IPS-NIHi7 (cell line): ENCODE data around the gene ZBTB18.
"Not testable (repeated sequence)": the region's sequence is repeated elsewhere in the genome, so short reads cannot be mapped to it uniquely, and the experiment has no call there.

Experiments
- DNase-seq: peaks from one replicate; pipeline ENCODE4 v3.0.0; 2012; ENCODE audit warnings: mixed read lengths; ENCODE audit errors: extremely low spot score

ZBTB18 gene

DNA sequence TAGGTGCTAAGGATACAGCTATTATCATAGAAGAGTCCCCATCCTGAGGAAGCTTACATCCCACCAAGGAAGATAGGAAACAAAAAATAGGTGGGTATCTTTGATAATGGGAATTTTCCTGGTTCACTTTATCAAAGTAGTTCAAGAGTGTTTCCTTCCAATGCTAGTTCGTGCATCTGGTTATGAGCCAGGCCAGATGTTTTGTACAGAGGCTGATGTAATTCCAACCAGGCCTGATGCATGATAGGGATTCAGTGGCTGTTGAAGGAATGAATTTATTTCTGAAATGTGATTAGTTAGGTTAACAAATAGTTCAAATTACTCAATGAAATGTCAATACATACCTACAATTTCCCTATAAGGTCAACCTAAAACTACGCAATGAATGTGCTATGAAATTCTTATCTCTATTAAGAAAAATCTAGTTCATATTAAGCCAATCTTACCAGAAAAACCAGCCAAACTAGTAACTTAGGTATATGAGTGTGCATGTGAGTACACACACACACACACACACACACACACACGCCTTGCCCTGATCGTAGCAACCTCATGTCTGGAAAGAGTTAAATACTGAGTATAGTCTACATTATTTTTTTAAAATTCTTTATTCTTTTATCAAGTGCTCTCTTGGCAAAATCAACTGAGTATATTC lies 9.5 kb upstream of the ZBTB18 start:
- DNase-seq = no peak

DNA sequence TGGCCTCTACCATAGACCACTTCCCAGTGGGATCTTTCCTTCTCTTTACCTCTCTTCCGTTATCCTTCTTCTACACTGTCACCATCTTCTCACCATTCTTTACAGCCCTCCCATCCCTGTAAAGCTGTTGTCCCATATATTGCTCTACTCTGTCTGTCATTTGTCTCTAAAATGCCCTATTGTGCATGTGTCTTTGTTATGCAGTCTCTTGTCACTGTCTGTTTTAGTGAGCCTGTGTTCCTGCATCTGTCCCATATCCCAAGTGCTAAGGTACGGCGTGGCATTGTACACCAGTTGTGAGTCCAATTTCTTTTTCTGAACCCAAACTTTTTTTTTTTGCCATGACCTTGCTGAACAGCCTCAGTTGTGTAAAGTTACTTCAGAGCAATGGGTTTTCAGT lies 8.8 kb upstream of the ZBTB18 start:
- DNase-seq = no peak

- DNase-seq = no peak
These were observed 6.7 kb upstream of the ZBTB18 start for GRCh38 chr1:244044423-244044822.

DNA sequence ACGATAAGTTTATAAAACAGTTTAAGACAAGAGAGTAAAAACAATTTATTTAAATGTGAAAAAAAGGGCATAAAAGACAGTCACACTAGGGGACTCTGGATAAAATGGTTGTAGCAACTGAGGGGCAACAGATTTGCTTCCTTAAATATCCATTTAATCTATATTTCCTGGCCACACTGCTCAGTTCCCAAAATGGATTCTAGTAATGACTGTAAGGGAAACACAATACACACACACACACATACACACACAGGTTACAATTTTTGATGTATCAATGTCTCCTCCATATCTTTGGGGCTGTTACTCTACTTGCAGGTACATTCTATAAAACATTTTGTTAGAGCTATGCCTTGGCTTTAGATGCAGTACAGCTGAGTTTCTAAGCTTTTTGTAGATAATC lies 4.8 kb upstream of the ZBTB18 start:
- not testable (repeated sequence) for DNase-seq

DNA sequence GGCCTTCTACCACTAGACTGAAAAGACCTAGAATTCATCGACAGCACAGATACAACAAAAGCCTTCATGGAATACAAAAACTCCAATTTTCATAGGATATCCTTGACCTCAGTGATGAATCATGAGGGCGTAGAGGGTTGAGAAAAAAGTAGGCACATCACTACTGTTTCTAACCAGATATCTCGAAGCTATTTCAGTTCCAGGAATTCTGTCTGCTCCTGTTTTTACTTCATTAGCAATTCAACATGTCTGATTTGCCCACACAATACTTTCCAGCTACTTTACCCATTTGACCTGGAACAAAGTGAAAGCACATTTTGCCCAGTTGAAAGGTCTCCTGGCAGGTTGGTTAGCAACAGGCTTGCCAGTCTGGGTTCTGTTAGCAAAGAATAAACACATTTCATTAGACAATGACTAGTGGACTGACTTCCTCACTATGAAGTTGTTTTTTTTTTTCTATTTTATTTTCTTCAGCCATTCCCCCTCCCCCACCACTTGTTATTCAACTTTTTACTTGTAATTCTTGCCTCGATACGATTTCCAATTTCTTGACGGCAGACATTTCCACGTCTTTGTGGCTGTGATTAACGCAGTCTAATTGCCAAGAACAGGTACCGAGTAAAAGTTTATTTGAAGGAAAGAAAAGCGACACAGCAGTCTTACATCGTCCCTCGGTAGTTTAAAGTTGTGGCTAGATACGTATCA lies 4.0 kb upstream of the ZBTB18 start:
- no peak for DNase-seq

GRCh38 chr1:244047621-244048255 lies 3.3 kb upstream of the ZBTB18 start:
- no peak for DNase-seq

DNA sequence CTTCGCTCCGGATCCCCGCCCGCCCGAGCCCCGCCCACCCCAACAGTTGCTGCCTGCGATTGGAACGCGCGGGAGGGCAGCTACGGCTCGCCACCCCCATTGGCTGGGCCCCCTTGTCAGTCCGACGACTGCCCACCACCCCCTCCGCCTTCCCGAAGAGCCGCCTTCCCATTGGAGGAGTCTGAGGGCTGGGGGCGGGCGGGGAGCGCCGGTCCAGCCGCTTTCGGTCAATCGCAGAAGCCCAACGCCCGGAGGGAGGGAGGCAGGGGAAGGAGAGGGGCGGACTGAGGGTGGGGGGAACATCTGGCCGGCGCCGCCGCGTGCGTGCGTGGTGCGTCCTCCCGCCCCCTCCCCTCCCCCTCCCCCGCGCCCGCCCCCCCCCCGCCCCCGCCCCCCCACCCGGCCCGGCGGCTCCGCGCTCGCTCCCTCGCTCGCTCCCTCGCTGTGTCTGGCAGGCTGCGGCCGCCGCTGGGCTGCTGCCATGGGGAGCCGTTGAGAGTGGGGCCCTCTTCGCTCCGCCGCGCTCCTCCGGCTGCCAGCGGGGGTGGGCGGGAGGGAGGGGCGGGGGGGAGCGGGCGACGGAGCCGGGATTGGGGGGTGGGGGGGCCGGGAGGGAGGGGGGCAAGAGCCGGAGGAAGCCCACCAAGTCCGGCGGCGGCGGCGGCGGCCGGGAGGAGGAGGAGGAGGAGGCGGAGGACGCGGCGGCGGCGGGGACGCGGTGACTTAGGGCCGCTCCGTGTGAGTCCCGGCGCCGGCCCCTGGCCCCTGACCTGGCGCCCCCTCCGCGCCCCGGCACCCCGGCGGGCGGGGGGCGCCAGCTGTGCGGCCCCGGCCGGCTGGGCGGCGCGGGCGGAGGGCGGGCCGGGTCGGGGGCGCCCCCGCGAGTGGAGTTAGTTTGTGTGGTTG lies 2.6 kb upstream of the ZBTB18 start:
- peak; percentile 96 for DNase-seq

GRCh38 chr1:244049162-244050013 lies 1.7 kb upstream of the ZBTB18 start:
- peak; percentile 57 for DNase-seq

DNA sequence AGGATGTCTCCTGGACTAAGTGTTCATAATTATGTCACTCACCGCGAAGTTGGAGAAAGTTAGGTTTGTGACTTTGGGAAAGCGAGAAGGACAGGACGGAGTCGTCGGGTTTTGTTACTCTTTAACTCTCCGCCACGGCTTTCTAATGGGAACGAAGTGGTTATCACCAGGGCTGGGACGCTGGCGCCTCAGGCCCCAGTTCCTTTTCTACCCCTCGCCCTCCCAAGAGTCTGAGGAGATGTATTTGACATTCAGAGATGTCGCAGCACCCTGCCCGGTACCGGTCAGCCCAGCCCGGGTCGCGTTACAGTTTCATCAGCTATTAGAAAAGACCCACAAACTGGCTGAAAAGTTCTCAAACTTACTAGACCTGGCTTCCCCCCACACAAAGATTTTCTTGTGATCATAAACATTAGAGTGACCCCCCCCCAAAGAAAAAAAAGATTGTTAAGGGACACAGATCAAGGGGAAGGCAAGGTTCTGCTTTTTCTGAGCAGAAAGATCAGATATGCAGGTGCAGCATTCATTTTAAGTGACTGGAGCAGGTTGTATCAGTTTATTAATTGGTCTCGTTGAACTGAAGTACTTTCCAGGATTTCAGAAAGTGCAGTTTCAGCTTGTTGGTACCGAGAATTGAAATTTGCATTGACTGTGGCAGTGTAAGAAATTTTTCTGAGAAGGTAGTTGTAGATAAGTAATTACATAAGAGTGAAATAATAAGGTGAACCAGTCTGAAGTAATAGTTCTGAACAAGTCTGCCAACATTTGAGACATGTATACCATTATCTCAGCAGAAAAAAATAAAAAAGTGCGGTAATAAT lies 859 bp upstream of the ZBTB18 start:
- DNase-seq = no peak

DNA sequence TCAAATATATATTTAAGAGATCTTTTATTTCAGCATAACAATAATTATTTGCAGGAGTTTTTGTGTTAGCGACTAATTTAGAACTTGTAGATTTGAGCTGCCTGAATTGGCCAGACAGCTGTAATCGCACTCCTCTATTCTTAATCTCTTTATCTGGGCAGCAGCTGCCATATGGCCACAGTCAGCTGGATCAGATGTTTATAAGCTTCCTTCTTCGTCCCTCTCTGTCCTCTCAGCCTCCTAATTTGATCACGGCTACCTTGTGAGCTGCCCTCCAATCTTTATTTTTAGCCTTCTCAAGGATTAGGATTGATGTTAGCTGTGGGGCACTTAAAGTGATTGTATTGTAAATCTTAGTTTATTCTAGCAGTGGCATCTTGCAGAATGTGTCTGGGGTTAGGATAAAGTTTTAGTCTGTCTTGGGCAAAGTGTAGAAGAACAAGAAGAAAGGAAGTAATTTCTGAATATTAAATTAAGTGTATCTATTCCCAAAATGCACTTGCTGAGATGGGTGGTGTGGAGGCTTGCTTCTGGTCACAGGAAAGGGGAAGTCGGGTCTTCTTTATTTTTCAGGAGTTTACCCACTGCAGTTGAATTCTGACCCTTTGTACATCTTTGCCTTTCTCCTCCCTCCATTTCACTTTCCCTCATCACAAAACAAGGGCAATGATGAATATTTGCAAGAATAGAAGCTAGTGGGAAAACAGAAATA lies 1.1 kb downstream of the ZBTB18 start:
- DNase-seq = no peak

GRCh38 chr1:244052728-244053312 lies 1.7 kb downstream of the ZBTB18 start:
- no peak for DNase-seq

DNA sequence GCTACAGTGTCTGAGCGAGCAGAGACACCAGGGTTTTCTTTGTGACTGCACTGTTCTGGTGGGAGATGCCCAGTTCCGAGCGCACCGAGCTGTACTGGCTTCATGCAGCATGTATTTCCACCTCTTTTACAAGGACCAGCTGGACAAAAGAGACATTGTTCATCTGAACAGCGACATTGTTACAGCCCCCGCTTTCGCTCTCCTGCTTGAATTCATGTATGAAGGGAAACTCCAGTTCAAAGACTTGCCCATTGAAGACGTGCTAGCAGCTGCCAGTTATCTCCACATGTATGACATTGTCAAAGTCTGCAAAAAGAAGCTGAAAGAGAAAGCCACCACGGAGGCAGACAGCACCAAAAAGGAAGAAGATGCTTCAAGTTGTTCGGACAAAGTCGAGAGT lies 2.7 kb downstream of the ZBTB18 start:
- no peak for DNase-seq

DNA sequence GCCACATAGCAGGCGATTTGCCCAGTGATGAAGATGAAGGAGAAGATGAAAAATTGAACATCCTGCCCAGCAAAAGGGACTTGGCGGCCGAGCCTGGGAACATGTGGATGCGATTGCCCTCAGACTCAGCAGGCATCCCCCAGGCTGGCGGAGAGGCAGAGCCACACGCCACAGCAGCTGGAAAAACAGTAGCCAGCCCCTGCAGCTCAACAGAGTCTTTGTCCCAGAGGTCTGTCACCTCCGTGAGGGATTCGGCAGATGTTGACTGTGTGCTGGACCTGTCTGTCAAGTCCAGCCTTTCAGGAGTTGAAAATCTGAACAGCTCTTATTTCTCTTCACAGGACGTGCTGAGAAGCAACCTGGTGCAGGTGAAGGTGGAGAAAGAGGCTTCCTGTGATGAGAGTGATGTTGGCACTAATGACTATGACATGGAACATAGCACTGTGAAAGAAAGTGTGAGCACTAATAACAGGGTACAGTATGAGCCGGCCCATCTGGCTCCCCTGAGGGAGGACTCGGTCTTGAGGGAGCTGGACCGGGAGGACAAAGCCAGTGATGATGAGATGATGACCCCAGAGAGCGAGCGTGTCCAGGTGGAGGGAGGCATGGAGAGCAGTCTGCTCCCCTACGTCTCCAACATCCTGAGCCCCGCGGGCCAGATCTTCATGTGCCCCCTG lies 3.3 kb downstream of the ZBTB18 start:
- no peak for DNase-seq

GRCh38 chr1:244054924-244055263 lies 3.8 kb downstream of the ZBTB18 start:
- DNase-seq = no peak

DNA sequence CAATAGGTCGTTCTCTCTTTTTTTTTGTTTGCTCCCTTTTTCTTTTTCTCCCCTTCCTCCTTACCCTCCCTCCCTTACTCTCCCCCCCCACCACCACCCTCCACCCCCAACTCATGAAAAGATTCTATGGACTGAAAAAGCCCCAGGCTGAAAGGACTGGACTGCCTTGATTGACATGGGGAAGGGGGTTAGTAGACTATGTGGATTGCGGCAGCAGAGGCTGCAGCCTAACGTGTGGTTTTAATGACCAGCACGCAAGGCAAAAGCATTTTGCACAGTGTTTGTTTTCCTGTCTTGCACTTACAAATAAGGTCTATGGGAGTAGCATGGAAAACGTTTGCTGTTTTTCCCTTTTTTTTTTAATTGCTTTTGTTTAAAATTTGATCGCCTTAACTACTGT lies 5.5 kb downstream of the ZBTB18 start:
- no peak for DNase-seq

- no peak for DNase-seq
These were observed 6.6 kb downstream of the ZBTB18 start for GRCh38 chr1:244057474-244058385.

- DNase-seq = no peak
These were observed 9.0 kb downstream of the ZBTB18 start for GRCh38 chr1:244060117-244060516.

DNA sequence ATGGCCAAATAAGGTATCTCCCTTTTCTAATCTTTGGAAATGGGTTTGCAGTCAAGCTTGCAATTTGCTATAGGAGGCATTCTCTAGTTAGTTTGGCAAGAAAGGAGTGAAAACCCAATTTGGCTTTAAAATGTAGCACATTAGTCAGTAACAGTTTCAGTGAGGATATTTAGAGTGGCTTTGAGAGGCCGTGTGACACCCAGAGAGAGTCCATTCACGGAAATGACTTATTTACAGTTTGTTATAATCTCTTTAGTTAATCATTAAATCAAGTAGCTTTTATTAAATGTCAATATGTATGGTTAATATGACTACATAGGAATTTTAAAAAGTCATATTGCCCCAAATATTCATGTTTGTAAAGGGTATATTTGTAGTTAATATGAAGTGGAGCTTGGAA lies 9.6 kb downstream of the ZBTB18 start:
- no peak for DNase-seq
